AG04450 (cell line): ENCODE results near the gene ISM2. TPM values are rescaled to one million over a fixed set of nuclear protein-coding genes. Genes with fewer than 3 reads are reported as not detected.

Source experiments
- CTCF ChIA-PET: fragments of 300-600, 350-600 bp; formaldehyde crosslinking; extraction: SDS; loops from one replicate; lab custom pipeline; 2022; ENCODE audit warnings: antibody characterized with exemption, inconsistent platforms; lab: Charles Lee
- POLR2A ChIA-PET: fragments of 350-600 bp; formaldehyde crosslinking; extraction: SDS; loops from one replicate; lab custom pipeline; 2021; ENCODE audit warnings: antibody characterized with exemption, inconsistent platforms; lab: Yijun Ruan, JAX
- DNase-seq: peaks from one replicate; pipeline ENCODE4 v3.0.0-alpha.2; 2011; ENCODE audit warnings: low read depth, low spot score
- H3K27ac ChIP-seq: one replicate; pipeline ENCODE4 v1.5.1; 2012; ENCODE audit warnings: low read depth, low read length, control low read depth
- H3K27me3 ChIP-seq: one replicate; pipeline ENCODE4 v1.6.0; 2012; ENCODE audit warnings: low read length; ENCODE audit not compliant: control insufficient read depth, insufficient read depth
- H3K4me3 ChIP-seq: 2 replicates; pipeline ENCODE4 v1.5.1; 2011; ENCODE audit warnings: mild to moderate bottlenecking, low read depth, low read length, control low read depth
- H3K9me3 ChIP-seq: 2 replicates; pipeline ENCODE4 v1.5.1; 2012; ENCODE audit warnings: low read length; ENCODE audit not compliant: control insufficient read depth, insufficient read depth
- polyA plus RNA-seq: library from polyadenylated mRNA; depleted of rRNA; stranded (reverse); fragments of >200 nt; gene quantifications from 2 replicates; pipeline ENCODE4 v1.2.3, GENCODE V29; 2011
- TF ChIP-seq, protein P1 (sequence below): IDR thresholded peaks from 2 replicates; pipeline ENCODE4 v1.5.1; 2011; ENCODE audit warnings: low read depth, low read length, control low read depth, inconsistent platforms

ISM2 gene
- polyA plus RNA-seq, 1 experiment: not detected

DNA sequence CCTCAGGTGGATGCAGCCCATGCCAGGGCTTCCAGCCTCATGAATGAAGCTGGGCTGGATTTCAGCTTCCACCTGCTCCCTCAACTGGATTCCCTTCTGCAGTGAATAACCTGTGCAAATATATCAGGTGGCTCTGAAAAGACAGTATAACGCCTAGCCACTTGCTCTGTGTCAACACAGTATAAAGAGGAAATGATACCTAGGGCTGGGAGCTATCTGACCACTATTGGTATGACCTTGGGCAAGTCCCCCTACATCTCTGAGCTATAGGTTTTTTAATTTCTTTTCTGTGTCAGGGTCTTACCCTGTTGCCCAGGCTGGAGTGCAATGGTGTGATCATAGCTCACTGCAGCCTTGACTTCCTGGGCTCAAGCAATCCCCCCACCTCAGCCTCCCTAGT, 19.8 kb downstream of the ISM2 start:
- Histone ChIP-seq H3K27ac (no peak overlapping the region), H3K27me3 (peaks cover 25% of the 10 kb centered on the region), H3K4me3 (no peak overlapping the region), H3K9me3 (no peaks in the 10 kb centered on the region; the same call in 1 of the 2 replicates)
- TF ChIP-seq, protein P1, sequence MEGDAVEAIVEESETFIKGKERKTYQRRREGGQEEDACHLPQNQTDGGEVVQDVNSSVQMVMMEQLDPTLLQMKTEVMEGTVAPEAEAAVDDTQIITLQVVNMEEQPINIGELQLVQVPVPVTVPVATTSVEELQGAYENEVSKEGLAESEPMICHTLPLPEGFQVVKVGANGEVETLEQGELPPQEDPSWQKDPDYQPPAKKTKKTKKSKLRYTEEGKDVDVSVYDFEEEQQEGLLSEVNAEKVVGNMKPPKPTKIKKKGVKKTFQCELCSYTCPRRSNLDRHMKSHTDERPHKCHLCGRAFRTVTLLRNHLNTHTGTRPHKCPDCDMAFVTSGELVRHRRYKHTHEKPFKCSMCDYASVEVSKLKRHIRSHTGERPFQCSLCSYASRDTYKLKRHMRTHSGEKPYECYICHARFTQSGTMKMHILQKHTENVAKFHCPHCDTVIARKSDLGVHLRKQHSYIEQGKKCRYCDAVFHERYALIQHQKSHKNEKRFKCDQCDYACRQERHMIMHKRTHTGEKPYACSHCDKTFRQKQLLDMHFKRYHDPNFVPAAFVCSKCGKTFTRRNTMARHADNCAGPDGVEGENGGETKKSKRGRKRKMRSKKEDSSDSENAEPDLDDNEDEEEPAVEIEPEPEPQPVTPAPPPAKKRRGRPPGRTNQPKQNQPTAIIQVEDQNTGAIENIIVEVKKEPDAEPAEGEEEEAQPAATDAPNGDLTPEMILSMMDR: no peak
- ChIA-PET CTCF (interaction anchor here (0.8 to 1.6 kb wide), 2 partner anchors 19 to 72 kb away, joined by 3 to 10 read pairs; no protein-coding TSS in a partner anchor), POLR2A (interaction anchor here (0.6 kb wide), 1 partner anchor 19 kb away, joined by 10 read pairs; no protein-coding TSS in a partner anchor)
- no peak for DNase-seq

DNA sequence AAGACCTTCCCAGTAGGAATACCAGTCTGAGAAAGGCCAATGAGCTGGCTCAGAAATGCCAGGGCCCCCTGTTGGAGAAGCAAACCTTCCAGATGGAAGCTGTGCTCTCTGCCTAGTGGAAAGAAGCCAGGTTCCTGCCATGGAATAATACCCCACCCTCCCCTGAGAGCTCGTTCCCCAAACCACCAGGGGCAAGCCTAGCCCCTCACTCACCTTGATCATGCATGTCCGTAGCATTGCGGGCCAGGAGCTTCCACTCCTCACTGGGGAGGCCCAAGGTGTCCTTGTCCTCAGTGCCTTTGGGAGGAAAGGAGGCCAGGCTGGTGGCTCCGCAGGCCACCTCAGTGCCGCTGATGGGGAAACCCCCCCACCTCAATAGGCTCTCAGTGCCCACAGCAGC, 20.6 kb downstream of the ISM2 start:
- H3K4me3 ChIP-seq: no peak overlapping the region
- H3K27me3 ChIP-seq: peaks cover 26% of the 10 kb centered on the region
- H3K27ac ChIP-seq: no peak overlapping the region
- TF ChIP-seq, protein P1: no peak
- CTCF ChIA-PET: interaction anchor here (1.6 kb wide), 1 partner anchor 19 kb away, joined by 10 read pairs; no protein-coding TSS in a partner anchor
- POLR2A ChIA-PET: no interaction called here
- no peaks in the 10 kb centered on the region; the same call in 1 of the 2 replicates for H3K9me3 ChIP-seq
- DNase-seq: no peak

DNA sequence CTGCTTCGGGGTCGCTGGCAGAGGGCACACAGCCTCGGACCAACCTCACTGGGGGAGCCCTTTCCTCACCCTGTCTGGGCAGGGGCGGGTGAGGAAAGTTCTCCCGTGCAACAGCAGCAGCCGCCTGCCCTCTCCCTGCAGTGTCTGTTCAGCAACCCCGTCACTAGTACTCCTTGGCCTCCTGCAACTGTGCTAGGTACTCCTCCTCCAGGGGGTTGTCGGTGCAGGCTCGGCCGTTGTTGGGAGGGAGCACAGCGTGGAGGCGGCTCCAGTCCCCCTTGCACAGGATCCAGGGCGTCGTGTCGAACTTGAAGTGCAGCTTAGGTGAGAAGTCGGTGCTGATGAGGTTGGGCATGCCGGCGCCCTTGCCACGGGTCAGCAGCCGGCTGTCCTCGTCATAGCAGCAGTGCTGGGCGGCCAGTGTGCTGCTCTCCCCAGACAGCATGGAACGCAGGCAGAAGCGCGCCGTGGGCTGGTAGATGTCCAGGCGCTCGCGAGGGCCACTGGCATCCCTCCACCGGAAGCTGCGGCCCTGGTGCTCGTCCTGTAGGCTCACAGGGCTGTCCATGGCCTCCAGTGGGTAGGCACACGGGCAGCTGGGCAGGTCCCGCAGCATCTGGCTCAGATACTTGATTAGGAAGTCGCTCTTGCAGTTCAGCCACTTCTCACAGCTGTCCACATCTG, 23.0 kb downstream of the ISM2 start:
- no peak overlapping the region for H3K27ac ChIP-seq
- H3K4me3 ChIP-seq: no peak overlapping the region
- TF ChIP-seq, protein P1: no peak
- peaks cover 28% of the 10 kb centered on the region for H3K27me3 ChIP-seq
- POLR2A ChIA-PET: no interaction called here
- CTCF ChIA-PET: no interaction called here
- no peak for DNase-seq
- no peaks in the 10 kb centered on the region; the same call in 1 of the 2 replicates for H3K9me3 ChIP-seq

DNA sequence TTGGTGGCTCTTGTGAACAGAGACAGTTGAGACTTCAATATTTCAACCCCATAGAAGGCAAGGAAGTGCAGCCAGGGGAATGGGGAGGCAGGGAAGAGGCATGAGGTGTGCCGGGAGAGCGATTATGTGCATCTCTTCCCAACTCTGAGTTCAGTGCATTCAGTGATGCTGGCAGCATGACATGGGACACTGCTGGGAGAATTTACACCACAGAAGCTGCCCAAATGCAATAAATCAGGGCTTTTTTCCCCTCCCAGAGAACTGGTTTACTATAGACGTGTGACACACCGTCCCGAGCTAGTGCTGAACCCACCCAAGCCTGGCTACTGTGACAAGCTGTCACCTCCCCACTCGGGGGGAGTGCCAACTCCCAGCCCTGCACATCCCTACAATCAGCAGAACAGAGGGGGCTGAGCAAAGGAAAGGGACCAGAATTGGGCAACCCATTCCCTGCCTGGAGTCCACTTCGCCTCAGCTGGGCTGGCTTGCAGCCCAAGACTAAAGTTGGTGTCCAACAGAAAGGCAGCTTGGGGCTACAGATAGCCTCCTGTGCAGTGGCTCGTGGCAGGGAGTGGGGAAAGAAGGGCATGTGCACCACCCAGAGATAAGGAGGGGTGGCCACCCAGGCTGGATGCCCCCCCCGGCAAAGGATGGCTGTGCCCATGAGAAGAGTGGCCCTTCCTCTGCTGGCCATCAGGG, 24.0 kb downstream of the ISM2 start:
- DNase-seq: no peak
- ChIA-PET POLR2A (interaction anchor here (0.6 kb wide), 1 partner anchor 60 kb away, joined by 3 read pairs; no protein-coding TSS in a partner anchor), CTCF (interaction anchor here (0.9 kb wide), 1 partner anchor 15 kb away, joined by 3 read pairs; no protein-coding TSS in a partner anchor)
- Histone ChIP-seq H3K9me3 (no peaks in the 10 kb centered on the region; the same call in 1 of the 2 replicates), H3K27ac (no peak overlapping the region), H3K4me3 (no peak overlapping the region), H3K27me3 (peaks cover 28% of the 10 kb centered on the region)
- TF ChIP-seq, protein P1: no peak
